GM18870 (cell line): Measurements from ENCODE around the gene REEP3.
"Not testable (repeated sequence)": the region's sequence is repeated elsewhere in the genome, so short reads cannot be mapped to it uniquely, and the experiment has no call there.

Experiments
- ATAC-seq: cut with Tn5 transposase; IDR thresholded peaks from one replicate; pipeline ENCODE4 v1.9.1; 2021; ENCODE audit warnings: moderate library complexity; ENCODE audit not compliant: unreplicated experiment

REEP3 gene, protein sequence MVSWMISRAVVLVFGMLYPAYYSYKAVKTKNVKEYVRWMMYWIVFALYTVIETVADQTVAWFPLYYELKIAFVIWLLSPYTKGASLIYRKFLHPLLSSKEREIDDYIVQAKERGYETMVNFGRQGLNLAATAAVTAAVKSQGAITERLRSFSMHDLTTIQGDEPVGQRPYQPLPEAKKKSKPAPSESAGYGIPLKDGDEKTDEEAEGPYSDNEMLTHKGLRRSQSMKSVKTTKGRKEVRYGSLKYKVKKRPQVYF

DNA sequence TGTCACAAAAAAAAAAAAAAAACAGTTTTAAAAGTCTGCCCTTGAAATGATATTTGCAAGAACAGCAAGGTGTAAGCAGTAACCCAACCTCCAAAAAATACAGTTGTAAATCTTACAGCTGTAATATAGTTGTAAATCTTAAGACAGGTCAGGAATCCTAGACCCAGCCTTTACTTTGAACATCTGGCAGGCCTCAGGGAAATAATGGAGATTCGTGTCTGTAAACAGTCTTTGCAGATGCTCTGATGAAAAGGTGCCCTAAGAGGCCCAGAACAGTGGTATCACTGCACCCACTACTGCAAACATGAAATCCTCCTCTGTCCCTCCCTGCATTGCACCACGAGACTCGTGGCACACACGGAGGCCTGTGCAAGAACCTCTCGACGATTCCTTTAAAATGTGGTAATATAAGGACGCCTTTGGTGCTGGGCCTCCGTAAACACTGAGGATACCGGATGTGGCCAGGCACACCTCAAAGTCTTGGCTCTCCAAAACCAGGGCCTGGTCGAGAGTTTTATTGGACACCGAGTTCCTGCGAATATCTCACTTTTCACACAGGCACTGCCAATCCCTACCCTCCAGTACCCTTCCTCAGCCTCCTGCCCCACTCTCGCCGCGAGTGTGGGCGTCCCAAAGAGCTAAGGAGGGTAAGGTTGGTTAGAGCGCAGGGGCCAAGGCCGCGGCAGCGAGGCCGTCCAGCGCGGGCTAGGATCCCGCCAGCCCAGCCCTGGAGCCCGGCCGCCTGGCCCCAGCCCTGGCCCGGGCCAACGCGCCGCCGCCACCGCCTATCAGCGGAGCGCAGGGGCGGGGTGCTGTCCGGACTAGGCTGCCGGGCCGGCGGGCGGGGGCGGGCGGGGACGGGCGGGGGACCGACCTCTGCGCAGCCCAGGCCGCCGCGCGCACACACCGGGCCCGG lies at the start of gene REEP3:
Gene REEP3, plus strand, starts transcription at position 902 of the 916 bp plus-strand sequence. CDS start 145 bp downstream, outside the sequence.
- ATAC-seq, result peak; percentile 33

DNA sequence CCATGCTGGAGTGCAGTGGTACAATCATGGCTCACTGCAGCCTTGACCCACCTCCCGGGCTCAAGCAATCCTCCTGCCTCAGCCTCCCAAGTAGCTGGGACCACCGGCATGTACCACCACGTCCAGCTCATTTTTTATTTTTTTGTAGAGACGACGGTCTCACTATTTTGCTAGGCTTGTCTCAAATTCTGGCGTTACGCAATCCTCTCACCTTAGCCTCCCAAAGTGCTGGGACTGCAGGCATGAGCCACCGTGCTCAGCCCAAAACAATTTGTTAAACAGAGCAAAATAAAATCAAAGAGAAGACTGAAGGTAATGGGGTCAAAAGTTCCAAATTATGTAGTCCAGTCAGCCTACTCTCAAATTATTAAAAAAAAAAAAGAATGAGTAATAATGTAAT lies 46.7 kb upstream of the REEP3 start:
- no peak for ATAC-seq

DNA sequence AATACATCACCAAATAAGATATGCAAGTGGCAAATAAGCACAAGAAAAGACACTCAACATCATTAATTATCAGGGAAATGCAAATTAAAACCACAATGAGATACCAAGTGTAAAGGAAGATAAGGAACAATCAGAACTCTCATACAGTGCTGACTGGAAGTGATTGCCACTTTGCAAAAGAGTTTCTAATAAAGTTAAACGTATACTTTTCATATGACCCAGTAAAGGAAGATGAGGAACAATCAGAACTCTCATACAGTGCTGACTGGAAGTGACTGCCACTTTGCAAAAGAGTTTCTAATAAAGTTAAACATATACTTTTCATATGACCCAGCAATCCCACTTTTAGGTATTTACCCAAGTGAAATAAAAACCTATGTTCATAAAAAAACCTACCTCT lies 43.3 kb upstream of the REEP3 start:
- no peak for ATAC-seq

DNA sequence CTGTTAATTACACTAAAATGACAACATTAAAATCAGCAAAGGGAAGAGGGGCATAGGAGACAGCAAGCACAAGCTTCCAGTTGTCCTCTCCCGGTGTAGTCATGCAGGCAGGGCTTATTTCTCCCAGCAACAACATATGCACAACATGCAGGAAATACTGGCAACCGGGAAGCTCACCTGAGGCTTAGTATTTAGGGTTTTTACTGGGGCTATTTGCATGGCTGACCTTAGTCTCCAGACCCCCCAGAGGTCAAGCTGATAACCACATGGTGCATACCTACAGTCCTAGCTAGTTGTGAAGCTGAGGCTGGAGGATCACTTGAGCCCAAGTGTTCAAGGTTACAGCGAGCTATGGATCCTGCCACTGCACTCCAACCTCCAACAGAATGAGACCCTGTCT lies 42.6 kb upstream of the REEP3 start:
- no peak for ATAC-seq

DNA sequence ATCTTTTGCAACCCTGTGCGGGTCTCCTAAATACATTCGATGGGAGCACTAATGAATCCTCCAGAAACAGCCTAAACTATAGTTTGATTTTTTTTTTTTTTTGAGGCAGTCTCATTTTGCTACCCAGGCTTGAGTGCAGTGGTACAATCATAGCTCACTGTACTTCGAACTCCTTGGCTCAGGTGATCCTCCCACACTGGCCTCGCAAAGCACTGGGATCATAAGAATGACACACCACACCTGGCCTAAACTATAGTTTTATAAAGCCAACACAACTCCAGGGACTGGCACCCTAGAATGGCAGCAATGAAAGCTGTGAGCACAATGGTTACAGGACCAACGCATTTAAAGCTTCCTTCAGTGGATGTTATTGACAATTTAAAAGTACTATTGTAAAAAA lies 41.0 kb upstream of the REEP3 start:
- ATAC-seq, result no peak

DNA sequence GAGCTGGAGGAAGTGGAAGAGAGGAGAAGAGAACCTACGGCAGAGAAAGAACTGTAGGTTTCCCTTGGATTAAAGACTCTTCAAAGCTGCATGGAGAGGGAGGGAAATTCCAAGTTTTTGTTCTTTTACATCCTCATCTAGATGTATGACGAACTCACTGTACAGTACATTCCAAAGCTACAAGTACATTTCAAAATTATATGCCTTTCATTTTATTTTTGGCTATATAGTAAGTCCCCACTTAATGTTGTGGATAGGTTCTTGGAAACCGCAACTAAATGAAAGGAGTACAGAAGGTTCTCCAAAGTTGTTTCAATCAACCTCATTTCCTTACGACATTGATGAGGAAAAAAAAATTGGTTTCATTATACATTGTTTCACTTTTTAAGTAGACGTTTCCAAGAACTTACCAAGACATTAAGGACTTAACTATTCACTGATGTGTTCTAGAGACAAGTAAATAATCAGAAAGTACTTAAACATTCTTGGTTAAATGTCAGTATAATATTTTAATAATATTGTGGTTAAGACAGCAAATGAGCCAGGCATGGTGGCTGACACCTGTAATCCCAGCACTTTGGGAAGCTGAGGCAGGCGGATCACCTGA lies 39.3 kb upstream of the REEP3 start:
- no peak for ATAC-seq

DNA sequence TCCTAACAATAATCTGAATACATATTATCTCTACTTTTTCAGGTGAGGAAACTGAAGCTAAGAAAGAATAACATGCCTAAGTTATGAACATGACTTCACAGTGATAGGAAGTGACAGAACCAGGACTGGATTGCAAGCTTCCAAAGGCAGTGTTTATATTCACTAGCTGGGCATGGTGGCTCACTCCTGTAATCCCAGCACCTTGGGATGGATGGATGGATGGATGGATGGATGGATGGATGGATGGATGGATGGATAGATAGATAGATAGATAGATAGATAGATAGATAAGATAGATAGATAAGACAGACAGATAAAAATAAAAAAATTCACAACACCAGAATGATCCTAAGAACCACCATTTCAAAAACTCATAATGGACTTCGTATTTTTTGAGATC lies 37.2 kb upstream of the REEP3 start:
- ATAC-seq, result no peak

DNA sequence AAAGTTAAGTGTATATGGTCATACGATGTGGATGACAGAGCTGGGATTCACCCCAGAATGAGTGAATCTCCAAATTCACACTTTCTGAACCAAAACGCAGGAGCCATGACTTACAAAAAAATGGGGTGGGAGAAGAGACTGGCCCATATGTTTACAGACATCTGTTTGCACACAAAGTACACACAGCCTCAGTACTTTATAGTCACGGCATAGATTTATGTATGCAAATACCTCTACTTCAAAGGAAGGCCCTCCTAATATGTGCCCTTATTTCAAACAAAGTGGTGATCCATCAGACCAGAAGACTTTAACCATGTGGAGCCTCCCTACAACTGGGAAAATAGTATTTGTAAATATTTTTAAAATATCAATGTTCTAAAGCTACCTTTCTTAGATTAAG lies 33.2 kb upstream of the REEP3 start:
- ATAC-seq, result no peak

DNA sequence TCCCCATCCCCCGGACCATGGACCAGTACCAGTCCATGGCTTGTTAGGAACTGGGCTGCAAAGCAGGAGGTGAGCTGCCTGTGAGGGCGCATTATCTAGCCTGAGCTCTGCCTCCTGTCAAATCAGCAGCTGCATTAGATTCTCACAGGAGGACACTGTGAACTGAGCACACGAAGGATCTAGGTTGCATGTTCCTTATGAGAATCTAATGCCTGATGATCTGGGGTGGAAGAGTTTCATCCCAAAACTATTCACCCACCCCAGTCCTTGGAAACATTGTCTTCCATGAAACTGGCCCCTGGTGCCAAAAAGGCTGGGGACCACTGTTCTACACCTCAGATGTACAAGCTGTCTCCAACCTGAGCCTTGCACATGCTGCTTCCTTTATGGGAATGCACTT lies 31.4 kb upstream of the REEP3 start:
- ATAC-seq, result no peak

DNA sequence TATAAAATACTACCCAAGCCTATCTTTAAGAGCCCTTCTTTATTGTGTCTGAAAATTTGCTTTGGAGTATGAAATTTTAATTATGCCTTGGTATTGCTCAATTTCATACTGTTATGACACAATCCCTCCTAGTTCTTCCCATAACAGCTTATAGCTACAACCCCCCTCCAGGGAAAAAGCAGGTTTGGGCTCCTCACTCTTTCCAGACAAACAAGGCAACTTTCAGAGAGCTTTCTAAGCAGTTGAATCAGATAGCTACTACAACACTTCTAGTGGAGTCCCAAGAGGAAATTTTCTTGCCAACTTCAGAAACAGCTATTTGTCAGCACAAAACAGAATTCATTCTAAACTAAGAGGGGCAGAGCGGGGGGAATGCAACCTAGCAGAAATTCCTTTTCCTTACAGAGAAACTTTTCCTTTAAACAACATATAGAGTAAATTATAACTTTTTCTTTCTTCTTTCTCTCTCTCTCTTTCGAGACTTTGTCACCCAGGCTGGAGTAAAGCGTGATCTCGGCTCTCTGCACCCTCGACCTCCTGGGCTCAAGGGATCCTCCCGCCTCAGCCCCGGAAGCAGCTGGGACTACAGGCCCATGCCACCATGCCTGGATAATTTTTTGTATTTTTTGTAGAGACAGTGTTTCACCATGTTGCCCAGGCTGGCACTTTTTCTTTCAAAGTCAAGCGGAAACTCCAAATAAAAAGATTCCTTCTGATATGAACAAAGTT lies 29.4 kb upstream of the REEP3 start:
- no peak for ATAC-seq

DNA sequence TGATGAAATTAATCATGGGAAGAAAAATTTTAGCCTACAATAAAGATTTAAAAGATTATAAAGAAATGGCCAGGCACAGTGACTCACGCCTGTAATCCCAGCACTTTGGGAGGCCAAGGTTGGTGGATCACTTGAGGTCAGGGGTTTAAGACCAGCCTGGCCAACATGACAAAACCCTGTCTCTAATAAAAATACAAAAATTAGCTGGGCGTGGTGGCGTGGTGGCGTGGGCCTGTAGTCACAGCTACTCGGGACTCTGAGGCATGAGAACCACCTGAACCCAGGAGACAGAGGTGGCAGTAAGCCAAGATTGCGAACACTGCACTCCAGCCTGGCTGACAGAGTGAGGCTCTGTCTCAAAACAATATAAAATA lies 28.9 kb upstream of the REEP3 start:
- ATAC-seq, result not testable (repeated sequence)

DNA sequence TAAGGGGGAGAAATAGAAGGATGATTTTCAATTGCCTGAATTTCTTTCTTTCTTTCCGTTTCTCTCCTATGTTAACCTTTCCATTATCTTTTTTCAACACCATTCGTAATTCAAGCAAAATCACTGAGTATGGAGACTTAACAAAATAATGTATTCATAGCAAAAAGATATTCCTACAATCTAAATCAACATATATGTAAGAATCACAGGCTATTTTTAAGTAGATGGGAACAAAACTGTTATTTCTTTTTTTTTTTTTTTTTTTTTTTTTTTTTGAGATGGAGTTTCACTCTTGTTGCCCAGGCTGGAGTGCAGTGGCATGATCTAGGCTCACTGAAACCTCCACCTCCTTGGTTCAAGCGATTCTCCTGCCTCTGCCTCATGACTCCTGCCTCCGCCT lies 28.2 kb upstream of the REEP3 start:
- ATAC-seq, result no peak

DNA sequence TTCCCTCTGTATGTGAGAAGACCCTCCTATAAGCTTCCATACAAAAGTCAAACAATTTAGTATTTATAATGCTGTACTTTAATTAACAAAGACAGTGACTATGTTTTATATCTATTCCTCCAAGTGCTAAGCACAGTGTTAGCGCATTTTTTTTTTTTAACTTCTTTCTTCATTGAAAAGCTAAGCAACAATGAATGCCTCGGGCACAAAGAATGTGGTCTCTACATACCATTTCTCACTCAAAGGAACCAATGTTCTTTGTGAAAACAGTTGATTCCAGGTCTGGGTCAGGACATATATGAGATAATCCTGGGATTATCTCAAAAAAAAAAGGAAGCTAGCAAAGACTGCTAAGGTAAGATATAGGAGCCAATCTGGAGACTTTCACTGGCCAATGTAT lies 26.2 kb upstream of the REEP3 start:
- no peak for ATAC-seq

DNA sequence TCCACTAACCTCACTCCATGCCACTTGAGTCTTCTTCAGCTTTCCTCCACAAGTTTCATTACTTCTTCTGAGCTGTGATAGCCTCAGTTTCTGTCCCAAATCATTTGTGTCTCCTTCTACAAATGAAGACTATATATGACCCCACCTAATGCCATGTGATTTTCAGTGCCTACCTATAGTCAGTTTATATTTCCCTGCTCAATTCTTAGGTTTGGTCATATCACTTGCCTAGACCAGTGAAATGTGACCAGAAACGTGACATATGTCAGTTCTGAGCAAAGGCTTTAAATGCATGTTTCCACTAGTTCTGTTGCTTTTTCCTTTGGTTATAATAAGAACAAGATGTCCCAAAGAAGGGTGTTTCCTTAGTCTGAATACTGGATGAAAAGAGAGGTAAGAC lies 24.6 kb upstream of the REEP3 start:
- ATAC-seq, result no peak

DNA sequence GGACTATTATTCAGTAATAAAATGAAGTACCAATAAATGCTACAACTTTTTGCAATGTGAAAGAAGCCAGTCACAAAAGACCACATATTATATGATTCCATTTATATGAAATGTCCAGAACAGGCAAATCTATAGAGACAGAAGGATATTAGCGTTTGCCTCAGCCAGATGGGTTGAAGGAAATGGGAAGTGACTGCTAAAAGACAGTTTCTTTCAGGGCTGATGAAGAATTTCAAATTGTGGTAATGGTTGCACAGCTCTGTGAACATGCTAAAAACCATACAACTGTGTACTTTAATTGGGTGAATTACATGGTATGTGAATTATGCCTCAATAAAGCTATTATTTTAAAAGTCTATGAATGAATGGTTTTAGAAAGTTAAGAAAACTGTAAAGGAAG lies 23.9 kb upstream of the REEP3 start:
- ATAC-seq, result no peak

DNA sequence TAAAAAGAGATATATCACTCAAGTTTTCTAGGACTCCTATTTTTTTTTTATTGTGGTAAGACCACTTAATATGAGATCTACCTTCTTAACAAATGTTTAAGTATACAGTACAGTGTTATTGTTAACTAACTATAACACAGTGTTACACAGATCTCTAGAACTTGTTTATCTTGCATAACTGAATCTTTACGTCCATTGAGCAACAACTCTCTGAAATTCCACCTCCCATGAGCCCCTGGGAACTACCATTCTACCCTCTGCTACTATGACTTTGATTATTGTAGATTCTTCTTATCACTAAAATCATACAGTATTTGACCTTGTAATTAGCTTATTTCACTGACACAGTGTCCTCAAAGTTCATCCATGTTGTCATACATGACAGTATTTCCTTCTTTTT lies 22.5 kb upstream of the REEP3 start:
- no peak for ATAC-seq

DNA sequence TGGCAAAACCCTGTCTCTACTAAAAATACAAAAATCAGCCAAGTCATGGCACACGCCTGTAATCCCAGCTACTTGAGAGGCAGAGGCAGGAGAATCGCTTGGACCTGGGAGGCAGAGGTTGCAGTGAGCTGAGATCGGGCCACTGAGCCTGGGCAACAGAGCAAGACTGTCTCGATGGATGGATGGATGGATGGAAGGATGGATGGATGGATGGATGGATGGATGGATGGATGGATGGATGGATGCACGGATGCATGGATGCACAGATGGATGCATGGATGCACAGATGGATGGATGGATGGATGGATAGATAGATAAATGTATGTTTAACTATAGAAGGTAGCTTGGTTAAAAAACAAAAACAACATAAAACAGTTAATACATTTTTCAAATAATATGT lies 20.6 kb upstream of the REEP3 start:
- not testable (repeated sequence) for ATAC-seq

DNA sequence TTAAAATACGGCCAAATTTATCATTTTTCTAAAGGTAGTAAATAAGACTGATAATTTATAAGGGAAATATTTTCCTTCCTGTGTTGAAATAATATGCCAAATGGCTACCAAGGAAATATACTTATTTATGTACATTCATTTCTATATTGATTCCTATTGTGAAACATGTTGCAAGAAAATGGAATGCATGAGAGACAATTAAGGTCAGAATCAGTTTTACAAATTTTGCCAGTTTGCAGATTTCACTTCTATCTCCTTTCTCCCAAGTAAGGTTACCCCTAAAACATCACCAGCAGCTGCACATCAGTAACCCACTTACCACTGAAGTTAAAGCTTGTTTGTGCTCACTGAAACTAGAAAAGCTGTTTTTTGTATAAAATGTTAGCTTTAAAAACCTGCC lies 19.2 kb upstream of the REEP3 start:
- no peak for ATAC-seq

DNA sequence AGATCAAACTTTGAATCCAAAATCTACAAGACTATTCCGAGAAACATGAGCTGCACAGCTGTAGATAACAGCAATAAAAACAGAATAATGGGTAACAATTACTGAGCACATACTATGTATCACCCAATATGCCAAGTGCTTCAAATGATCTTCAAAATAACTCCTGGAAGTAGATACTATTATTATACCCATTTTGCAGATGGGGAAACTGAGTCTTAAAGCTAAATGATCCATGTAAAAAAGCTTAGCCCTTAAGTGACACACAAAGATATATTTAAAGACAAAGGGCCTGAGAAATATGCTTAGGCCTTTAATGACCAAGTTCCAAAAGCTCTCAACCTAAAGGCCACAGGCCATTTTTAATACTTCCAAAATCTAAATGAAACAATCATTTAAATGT lies 18.4 kb upstream of the REEP3 start:
- no peak for ATAC-seq

DNA sequence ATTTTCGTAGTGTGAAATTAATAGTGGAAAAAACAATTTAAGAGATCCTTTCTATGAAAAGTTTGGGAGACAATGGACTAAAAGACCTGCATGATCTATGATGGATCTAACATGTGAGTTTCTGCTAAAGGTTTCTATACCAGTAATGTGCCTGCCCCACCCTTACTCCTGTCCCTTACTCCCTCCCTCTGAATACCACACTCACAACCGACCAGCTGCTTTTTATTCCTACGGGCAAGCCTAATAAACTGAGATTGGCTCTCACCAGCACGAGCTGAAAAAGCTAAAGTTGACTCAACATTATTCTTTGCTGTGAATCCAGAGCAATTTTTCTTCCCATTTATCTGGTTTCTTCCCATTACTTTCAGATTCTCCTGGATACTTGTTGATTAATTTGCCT lies 17.8 kb upstream of the REEP3 start:
- no peak for ATAC-seq

DNA sequence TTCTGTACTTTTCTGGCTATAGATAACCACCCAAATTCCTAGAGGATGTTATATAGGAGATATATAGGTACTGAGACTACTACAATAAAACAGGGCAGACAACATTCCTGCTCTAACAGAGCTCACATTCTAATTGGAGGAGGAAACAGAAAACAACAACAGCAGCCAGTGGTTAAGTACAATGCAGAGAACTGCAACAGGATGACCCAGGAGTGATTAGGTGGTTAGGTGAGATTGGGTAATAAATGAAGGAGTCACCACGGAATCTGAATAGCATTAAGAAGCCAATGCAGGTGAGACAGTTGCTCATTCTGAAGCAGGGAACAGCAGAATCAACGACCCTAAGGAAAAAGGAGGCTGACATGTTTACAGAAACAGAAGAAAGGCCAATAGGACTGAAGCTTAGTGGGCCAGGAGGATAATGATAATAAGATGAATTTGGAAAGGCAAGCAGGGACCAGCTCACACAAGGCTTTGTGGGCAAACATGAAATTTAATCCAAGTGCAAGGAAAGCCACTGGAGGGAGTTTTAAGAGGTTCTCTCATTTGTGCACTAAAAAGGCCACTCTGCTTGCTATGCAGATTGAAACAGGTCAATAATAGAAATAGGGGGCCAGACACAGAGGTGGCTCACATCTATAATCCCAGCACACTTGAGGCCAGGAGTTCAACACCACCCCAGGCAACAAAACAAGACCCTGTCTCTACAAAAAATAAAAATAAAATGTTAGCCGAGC lies 16.9 kb upstream of the REEP3 start:
- no peak for ATAC-seq
